ENCODE data around the gene CDC27. TPM values are rescaled to one million over a fixed set of nuclear protein-coding genes. Genes with fewer than 3 reads are reported as not detected.

CDC27 gene
- total RNA-seq, 1 experiment from 2014 or later = 83.3 TPM

DNA sequence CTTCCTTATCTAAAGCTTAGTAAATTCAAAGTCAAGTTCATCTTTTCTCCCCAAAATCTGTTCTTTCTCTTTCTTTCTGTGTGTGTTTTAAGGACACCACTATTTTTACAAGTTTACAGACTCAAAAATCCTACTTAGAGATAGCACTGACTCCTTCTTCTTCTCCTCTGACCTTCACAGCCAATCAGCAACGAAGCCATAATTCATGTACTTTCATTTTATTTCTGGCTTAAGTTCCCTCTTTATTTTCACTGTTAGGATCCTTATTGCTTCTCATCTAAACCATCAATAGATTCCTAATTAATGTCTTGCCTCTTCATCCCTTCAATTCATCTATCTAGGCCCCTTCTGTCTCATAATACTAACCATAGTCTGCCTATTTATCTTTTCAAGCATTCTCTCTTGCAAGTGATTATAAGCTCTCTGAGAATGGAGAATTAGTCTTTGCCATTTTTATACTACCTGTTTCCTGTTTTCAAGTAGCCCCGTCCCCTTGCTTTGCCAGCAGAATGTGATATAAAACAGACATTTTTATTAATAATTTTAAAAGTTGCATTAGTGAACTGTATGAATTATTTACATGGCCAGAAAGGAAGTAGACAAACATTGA is 27.0 kb downstream of the CDC27 start (continued):
- TF ChIP-seq ZNF232 (CRISPR knock-in tag; IDR thresholded peaks at IDR 0.05) (no peak), TP53 (CRISPR knock-in tag; IDR thresholded peaks at IDR 0.05) (no peak)
- TF ChIP-seq, protein P1, sequence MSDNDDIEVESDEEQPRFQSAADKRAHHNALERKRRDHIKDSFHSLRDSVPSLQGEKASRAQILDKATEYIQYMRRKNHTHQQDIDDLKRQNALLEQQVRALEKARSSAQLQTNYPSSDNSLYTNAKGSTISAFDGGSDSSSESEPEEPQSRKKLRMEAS (CRISPR knock-in tag; IDR thresholded peaks at IDR 0.05) = no peak

GRCh38 chr17:47159315-47159714 is 29.8 kb downstream of the CDC27 start:
- CTCF ChIA-PET = no interaction called here
- DNase-seq (ENCODE audit: low spot score) = no peak
- H3K27me3 Mint-ChIP-seq (ENCODE audit: low read depth) = no peaks in the 10 kb centered on the region
- peaks cover 41% of the 10 kb centered on the region for H3K36me3 Mint-ChIP-seq
- no peak overlapping the region for H3K4me3 Mint-ChIP-seq
- no peaks in the 10 kb centered on the region for H3K9me3 Mint-ChIP-seq
- no peak for TF ChIP-seq ESRRA (CRISPR knock-in tag; IDR thresholded peaks at IDR 0.05; ENCODE audit: borderline replicate concordance)
- TF ChIP-seq FOXP4 (CRISPR knock-in tag; IDR thresholded peaks at IDR 0.05) = no peak
- TF ChIP-seq, protein P2, sequence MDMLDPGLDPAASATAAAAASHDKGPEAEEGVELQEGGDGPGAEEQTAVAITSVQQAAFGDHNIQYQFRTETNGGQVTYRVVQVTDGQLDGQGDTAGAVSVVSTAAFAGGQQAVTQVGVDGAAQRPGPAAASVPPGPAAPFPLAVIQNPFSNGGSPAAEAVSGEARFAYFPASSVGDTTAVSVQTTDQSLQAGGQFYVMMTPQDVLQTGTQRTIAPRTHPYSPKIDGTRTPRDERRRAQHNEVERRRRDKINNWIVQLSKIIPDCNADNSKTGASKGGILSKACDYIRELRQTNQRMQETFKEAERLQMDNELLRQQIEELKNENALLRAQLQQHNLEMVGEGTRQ (CRISPR knock-in tag; IDR thresholded peaks at IDR 0.05) = no peak
- no peak for TF ChIP-seq MXD4 (CRISPR knock-in tag; IDR thresholded peaks at IDR 0.05; ENCODE audit: borderline replicate concordance)
- TF ChIP-seq NR3C1 (CRISPR knock-in tag; conservative IDR thresholded peaks at IDR 0.05; ENCODE audit: low read depth) = no peak
- no peak for TF ChIP-seq ZNF396 (CRISPR knock-in tag; IDR thresholded peaks at IDR 0.05; ENCODE audit: borderline replicate concordance)
- TF ChIP-seq, protein P3, sequence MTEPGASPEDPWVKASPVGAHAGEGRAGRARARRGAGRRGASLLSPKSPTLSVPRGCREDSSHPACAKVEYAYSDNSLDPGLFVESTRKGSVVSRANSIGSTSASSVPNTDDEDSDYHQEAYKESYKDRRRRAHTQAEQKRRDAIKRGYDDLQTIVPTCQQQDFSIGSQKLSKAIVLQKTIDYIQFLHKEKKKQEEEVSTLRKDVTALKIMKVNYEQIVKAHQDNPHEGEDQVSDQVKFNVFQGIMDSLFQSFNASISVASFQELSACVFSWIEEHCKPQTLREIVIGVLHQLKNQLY (CRISPR knock-in tag; IDR thresholded peaks at IDR 0.05) = no peak
- TF ChIP-seq, protein P4, sequence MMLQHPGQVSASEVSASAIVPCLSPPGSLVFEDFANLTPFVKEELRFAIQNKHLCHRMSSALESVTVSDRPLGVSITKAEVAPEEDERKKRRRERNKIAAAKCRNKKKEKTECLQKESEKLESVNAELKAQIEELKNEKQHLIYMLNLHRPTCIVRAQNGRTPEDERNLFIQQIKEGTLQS (CRISPR knock-in tag; conservative IDR thresholded peaks at IDR 0.05) = no peak
- TF ChIP-seq GRHL2 (CRISPR knock-in tag; IDR thresholded peaks at IDR 0.05; ENCODE audit: insufficient replicate concordance, severe bottlenecking) = no peak
- TF ChIP-seq TP53 (CRISPR knock-in tag; IDR thresholded peaks at IDR 0.05) = no peak
- no peak for TF ChIP-seq NFE2L1 (CRISPR knock-in tag; IDR thresholded peaks at IDR 0.05)
- no peak overlapping the region for H3K27ac Mint-ChIP-seq
- POLR2A ChIA-PET = no interaction called here
- no peak for ATAC-seq
- H3K4me1 Mint-ChIP-seq = no peaks in the 10 kb centered on the region

DNA sequence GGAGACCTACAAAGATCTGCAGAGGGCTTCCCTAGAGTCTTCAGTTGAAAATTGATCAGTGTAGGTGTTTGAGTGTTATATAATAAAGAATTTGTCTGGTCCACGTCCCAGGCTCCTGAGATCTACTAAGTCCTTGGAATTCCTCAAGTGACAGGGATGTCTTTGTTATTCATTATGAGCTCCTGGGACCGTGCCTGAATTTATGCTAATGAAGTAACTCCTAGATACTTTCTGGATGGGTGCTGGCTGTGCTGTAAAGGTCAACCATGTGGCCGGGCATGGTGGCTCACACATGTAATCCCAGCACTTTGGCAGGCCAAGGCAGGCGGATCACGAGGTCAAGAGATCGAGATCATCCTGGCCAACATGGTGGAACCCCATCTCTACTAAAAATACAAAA is 43.7 kb downstream of the CDC27 start:
- POLR2A ChIA-PET = no interaction called here
- Mint-ChIP-seq H3K27ac (peak overlapping the region; percentile 64), H3K4me1 (peaks cover 17% of the 10 kb centered on the region), H3K9me3 (no peaks in the 10 kb centered on the region), H3K36me3 (peaks cover 50% of the 10 kb centered on the region), H3K4me3 (no peak overlapping the region), H3K27me3 (ENCODE audit: low read depth) (no peaks in the 10 kb centered on the region)
- ATAC-seq (peak; percentile 71), DNase-seq (ENCODE audit: low spot score) (no peak)
- CTCF ChIA-PET = interaction anchor here (2.5 kb wide), 1 partner anchor 203 kb away, joined by 9 read pairs; no protein-coding TSS in a partner anchor
- TF ChIP-seq ZNF423 (CRISPR knock-in tag; IDR thresholded peaks at IDR 0.05) (0 out of 2 replicates have a peak, but pooled peaks have one; percentile 2), E2F1 (CRISPR knock-in tag; IDR thresholded peaks at IDR 0.05) (no peak), MYBL2 (CRISPR knock-in tag; IDR thresholded peaks at IDR 0.05) (no peak), ZNF121 (CRISPR knock-in tag; IDR thresholded peaks at IDR 0.05) (peak; percentile 78; the same call in 1 of the 2 replicates), RORB (CRISPR knock-in tag; IDR thresholded peaks at IDR 0.05) (no peak), CREM (CRISPR knock-in tag; IDR thresholded peaks at IDR 0.05) (no peak)
- TF ChIP-seq, protein P5, sequence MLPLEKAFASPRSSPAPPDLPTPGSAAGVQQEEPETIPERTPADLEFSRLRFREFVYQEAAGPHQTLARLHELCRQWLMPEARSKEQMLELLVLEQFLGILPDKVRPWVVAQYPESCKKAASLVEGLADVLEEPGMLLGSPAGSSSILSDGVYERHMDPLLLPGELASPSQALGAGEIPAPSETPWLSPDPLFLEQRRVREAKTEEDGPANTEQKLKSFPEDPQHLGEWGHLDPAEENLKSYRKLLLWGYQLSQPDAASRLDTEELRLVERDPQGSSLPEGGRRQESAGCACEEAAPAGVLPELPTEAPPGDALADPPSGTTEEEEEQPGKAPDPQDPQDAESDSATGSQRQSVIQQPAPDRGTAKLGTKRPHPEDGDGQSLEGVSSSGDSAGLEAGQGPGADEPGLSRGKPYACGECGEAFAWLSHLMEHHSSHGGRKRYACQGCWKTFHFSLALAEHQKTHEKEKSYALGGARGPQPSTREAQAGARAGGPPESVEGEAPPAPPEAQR (CRISPR knock-in tag; IDR thresholded peaks at IDR 0.05) = no peak
- TF ChIP-seq, protein P6, sequence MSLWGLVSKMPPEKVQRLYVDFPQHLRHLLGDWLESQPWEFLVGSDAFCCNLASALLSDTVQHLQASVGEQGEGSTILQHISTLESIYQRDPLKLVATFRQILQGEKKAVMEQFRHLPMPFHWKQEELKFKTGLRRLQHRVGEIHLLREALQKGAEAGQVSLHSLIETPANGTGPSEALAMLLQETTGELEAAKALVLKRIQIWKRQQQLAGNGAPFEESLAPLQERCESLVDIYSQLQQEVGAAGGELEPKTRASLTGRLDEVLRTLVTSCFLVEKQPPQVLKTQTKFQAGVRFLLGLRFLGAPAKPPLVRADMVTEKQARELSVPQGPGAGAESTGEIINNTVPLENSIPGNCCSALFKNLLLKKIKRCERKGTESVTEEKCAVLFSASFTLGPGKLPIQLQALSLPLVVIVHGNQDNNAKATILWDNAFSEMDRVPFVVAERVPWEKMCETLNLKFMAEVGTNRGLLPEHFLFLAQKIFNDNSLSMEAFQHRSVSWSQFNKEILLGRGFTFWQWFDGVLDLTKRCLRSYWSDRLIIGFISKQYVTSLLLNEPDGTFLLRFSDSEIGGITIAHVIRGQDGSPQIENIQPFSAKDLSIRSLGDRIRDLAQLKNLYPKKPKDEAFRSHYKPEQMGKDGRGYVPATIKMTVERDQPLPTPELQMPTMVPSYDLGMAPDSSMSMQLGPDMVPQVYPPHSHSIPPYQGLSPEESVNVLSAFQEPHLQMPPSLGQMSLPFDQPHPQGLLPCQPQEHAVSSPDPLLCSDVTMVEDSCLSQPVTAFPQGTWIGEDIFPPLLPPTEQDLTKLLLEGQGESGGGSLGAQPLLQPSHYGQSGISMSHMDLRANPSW (CRISPR knock-in tag; conservative IDR thresholded peaks at IDR 0.05; ENCODE audit: low read depth) = no peak

Data from WTC11 (cell line).